ENCODE data around the gene CADM2. TPM values are rescaled to one million over a fixed set of nuclear protein-coding genes. Genes with fewer than 3 reads are reported as not detected.

Gene CADM2
- total RNA-seq, 1 experiment from 2014 or later, result 10.9 TPM

DNA sequence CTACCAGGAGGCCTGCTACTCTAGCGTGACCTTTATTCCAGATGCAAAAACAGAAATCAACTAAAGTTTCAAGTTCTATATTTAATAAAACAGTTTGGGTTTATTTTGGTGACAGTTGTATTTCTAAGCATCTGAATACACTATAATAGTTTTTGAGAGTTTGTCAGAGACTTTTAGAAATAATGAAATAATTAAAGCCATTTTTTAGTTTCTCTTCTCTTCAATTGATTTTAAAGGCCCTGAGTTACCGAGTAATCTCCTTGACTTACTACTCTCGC is 523.4 kb downstream of the CADM2 start:
- Histone ChIP-seq H3K18ac (ENCODE audit: insufficient read length, low read depth, low read length) (no peak overlapping the region), H3K9ac (ENCODE audit: extremely low read depth, insufficient read length, low read length) (no peak overlapping the region), H4K20me1 (ENCODE audit: control insufficient read depth, insufficient read depth, insufficient read length) (no peaks in the 10 kb centered on the region), H2BK15ac (ENCODE audit: low read depth, low read length) (no peak overlapping the region), H3T11ph (ENCODE audit: low read length) (no peak overlapping the region), H3K79me2 (ENCODE audit: insufficient read depth, low read length) (no peaks in the 10 kb centered on the region), H3K14ac (ENCODE audit: insufficient read depth, low read length) (no peak overlapping the region), H3K23me2 (ENCODE audit: insufficient read length, low read depth, low read length, poor library complexity, severe bottlenecking) (no peaks in the 10 kb centered on the region), H3K23ac (ENCODE audit: insufficient read length, low read depth, low read length) (no peak overlapping the region), H2BK12ac (ENCODE audit: insufficient read length, low read depth, low read length) (no peak overlapping the region), H3K27me3 (ENCODE audit: insufficient read depth, low read length) (no peaks in the 10 kb centered on the region), H3K4me1 (ENCODE audit: insufficient read depth, low read length) (no peaks in the 10 kb centered on the region), H2BK120ac (ENCODE audit: low read depth, low read length, poor library complexity, severe bottlenecking) (no peak overlapping the region), H4K8ac (replicated peaks; ENCODE audit: insufficient read length, low read depth, low read length) (no peak overlapping the region), H3K4ac (ENCODE audit: low read depth, low read length) (no peak overlapping the region), H2BK5ac (ENCODE audit: insufficient read length, low read length) (no peak overlapping the region), H3K56ac (ENCODE audit: insufficient read length, low read depth, low read length) (no peak overlapping the region), H4K5ac (ENCODE audit: insufficient read length, low read depth, low read length) (no peak overlapping the region), H2AFZ (ENCODE audit: low read length) (no peak overlapping the region), H2AK5ac (ENCODE audit: insufficient read length, low read length) (no peak overlapping the region), H3K4me2 (ENCODE audit: insufficient read depth, insufficient read length, low read length) (no peak overlapping the region), H4K91ac (ENCODE audit: insufficient read length, low read depth, low read length) (no peak overlapping the region), H3K27ac (ENCODE audit: insufficient read length, low read depth, low read length) (no peak overlapping the region), H3K9me3 (ENCODE audit: control insufficient read depth, low read depth, low read length) (no peaks in the 10 kb centered on the region), H2BK20ac (ENCODE audit: low read depth, low read length, poor library complexity, severe bottlenecking) (no peak overlapping the region), H3K79me1 (ENCODE audit: insufficient read depth, low read depth, low read length, poor library complexity, severe bottlenecking) (no peaks in the 10 kb centered on the region)
- H3K27ac Mint-ChIP-seq, result no peak overlapping the region
- H3K9me3 Mint-ChIP-seq, result no peaks in the 10 kb centered on the region
- no peaks in the 10 kb centered on the region for H3K27me3 Mint-ChIP-seq (ENCODE audit: low read depth)
- H3K36me3 Mint-ChIP-seq (ENCODE audit: insufficient read depth in 1 of 3, low read depth in 3 of 3), result no peaks in the 10 kb centered on the region
- H3K4me3 Mint-ChIP-seq, result no peak overlapping the region
- peaks cover 0 to 3% of the 10 kb centered on the region in 2 experiments; a peak in 1 of 4 replicates for H3K4me1 Mint-ChIP-seq
- DNase-seq, result no peak
- no CpG with 5 or more reads among the region's 3 CpGs for WGBS (ENCODE audit: extremely low coverage, insufficient read length, low lambda C conversion rate)
- TF ChIP-seq, protein P1, sequence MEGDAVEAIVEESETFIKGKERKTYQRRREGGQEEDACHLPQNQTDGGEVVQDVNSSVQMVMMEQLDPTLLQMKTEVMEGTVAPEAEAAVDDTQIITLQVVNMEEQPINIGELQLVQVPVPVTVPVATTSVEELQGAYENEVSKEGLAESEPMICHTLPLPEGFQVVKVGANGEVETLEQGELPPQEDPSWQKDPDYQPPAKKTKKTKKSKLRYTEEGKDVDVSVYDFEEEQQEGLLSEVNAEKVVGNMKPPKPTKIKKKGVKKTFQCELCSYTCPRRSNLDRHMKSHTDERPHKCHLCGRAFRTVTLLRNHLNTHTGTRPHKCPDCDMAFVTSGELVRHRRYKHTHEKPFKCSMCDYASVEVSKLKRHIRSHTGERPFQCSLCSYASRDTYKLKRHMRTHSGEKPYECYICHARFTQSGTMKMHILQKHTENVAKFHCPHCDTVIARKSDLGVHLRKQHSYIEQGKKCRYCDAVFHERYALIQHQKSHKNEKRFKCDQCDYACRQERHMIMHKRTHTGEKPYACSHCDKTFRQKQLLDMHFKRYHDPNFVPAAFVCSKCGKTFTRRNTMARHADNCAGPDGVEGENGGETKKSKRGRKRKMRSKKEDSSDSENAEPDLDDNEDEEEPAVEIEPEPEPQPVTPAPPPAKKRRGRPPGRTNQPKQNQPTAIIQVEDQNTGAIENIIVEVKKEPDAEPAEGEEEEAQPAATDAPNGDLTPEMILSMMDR (conservative IDR thresholded peaks at IDR 0.05), result no peak

Data from H9 (cell line).